Measurements from ENCODE around the gene NTN1.
"Not testable (repeated sequence)": the region's sequence is repeated elsewhere in the genome, so short reads cannot be mapped to it uniquely, and the experiment has no call there.

Gene NTN1

DNA sequence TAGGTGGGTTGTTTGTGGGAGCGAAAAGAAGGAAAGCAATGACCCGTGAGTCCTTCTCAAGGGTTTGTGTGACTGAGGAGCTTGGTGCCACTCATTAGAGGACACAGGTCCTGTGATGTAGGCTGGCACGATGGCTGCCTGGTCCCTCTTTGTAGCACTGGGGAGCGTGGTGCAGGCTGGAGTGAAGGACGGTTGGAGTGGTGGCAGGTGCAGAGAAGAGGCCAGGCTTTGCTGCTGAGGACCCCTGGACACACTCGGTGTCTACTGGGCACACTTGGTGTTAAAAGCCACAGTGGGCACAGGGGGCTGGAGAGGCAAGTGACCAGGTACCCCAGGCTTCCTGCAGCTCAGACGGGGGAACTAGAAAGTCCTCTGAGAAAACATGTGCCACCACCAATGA lies 106.0 kb downstream of the NTN1 start:
- DNase-seq: no peak

DNA sequence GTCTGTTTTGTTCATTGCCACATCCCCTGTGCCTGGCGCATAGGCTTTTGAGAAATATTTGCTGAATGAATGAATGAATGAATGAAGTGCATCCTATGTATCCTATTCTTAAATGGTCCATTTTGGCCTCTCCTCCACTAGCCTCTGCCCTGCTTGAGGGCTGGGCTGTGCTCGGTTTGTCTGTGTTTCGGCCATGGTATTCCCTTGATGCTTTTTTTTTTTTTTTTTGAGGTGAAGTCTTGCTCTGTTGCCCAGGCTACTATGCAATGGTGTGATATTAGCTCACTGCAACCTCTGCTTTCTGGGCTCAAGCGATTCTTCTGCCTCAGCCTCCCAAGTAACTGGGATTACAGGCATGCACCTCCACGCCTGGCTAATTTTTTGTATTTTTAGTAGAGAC lies 110.1 kb downstream of the NTN1 start:
- DNase-seq: no peak

DNA sequence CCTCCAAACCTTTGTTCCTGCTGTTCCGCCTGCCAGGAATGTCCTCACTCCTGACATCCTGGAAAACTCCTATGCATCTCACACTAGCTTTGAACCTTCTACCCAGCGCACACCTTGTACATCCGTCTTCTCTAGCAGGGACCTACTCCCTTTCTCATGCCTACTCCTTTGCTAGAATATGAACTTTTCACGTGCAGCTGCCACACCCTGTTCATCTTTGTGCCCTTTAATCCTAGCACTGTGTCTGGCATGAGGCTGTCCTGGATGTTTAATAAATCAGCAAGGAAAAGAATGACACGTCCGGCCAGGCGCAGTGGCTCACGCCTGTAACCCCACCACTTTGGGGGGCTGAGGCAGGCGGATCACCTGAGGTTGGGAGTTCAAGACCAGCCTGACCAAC lies 111.0 kb downstream of the NTN1 start:
- DNase-seq: no peak

DNA sequence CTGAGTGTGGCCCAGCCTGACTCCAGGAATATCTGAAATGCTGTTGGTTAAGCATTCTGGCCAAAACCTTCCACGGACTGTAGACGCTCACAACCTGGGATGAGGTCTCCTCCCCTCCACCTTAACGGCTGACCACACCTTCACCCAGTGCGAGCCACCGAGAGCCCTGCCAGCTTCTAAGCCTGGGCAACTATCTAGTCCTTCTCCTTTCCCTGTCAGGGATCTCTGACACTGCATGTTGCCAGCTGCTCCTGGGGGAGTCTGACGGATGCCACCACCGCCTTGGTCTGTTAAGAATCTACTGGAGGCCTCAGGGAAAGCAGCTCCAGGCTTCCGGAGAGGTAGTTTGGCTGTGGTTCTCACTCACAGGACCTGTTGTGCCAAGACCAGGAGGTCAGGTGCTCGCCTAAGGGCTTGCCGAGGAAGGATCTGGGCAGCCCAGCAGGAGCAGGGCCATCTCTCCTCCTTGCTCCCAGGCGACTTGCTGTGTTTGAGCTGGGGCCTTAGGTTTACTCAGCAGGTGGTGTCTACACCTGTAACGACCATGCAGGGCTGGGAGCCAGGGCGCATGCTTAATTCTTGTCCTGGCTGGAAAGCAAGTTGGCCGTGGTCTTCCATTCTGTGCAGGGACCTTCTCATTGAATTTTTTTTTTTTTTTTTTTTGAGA lies 111.8 kb downstream of the NTN1 start:
- DNase-seq: no peak

DNA sequence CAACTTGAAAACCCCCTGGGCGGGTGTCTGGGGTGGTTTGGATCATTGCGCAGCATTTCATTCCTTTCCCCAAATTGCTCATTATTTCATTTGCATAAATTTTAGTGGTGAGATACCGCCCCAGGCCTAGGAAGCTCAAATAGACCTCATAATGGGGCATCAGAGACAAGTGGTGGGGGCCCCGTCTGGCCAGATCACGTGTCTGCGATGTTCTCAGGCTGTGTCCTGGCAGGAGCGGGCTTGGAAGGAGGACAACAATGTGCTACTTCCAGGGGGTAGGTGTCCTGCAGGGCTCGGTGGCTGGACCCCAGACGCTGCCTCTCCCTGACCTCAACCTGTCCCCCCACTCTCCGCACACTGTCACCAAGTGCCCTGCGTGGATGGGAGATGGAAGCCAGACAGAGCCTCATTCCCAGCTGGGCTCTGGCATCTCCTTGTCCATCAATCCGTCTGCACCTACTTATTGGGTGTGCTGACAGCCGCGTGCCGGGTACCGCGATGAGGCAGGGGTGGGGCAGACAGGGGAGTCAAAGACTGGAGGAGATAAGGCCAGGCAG lies 116.9 kb downstream of the NTN1 start:
- DNase-seq: no peak

GRCh38 chr17:9139695-9140094 lies 118.4 kb downstream of the NTN1 start:
- DNase-seq: no peak

GRCh38 chr17:9140550-9141424 lies 119.5 kb downstream of the NTN1 start:
- DNase-seq: no peak

- DNase-seq: no peak
These were observed 120.1 kb downstream of the NTN1 start for GRCh38 chr17:9141425-9141753.

GRCh38 chr17:9142772-9143494 lies 121.6 kb downstream of the NTN1 start:
- no peak for DNase-seq

GRCh38 chr17:9144502-9145249 lies 123.4 kb downstream of the NTN1 start:
- DNase-seq: no peak

GRCh38 chr17:9146064-9146463 lies 124.8 kb downstream of the NTN1 start:
- DNase-seq: no peak

GRCh38 chr17:9148905-9149525 lies 127.7 kb downstream of the NTN1 start:
- no peak for DNase-seq

GRCh38 chr17:9150446-9151090 lies 129.3 kb downstream of the NTN1 start:
- DNase-seq: no peak

DNA sequence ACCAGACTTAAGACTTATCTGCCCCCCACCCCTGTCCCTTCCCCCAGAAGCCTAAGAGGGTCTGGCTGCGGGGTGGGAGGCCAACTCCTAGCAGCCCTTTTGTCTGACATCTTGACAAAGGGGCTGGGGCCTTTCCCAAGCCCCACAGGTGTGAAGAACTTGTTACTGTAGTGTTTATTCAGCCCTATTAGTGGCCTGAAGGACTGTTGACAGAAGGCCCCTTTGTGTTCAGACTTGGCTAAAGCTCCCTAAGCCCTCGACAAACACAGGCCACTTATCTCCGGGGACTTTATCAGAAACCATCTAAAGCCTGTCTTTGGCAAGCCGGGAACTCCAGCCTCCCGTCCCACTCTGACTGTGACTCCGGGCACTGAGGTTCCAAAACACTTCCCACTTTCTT lies 129.8 kb downstream of the NTN1 start:
- no peak for DNase-seq

DNA sequence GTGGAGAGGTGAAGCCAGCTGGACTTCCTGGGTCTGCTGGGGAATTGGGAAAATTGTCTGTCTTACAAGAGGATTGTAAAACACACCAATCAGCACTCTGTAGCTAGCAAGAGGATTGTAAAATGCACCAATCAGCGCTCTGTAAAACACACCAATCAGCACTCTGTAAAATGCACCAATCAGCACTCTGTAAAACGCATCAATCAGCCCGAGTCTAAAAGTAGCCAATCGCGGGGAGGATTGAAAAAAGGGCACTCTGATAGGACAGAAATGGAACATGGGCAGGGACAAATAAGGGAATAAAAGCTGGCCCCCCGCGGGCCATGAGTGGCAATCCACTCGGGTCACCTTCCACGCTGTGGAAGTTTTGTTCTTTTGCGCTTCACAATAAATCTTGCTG lies 130.4 kb downstream of the NTN1 start:
- not testable (repeated sequence) for DNase-seq

- DNase-seq: no peak
These were observed 137.5 kb downstream of the NTN1 start for GRCh38 chr17:9158544-9159452.

- DNase-seq: no peak
These were observed 141.1 kb downstream of the NTN1 start for GRCh38 chr17:9162275-9162985.

- DNase-seq: no peak
These were observed 145.5 kb downstream of the NTN1 start for GRCh38 chr17:9166788-9167187.

- no peak for DNase-seq
These were observed 146.1 kb downstream of the NTN1 start for GRCh38 chr17:9167379-9167778.

GRCh38 chr17:9169116-9169515 lies 147.8 kb downstream of the NTN1 start:
- no peak for DNase-seq

Measured in stimulated activated naive CD4-positive, alpha-beta T cell treated with Interleukin-2 at 50 U/mL for 16 hours (primary cell).